ENCODE measurements around the gene PCDH1. TPM values are rescaled to one million over a fixed set of nuclear protein-coding genes. Genes with fewer than 3 reads are reported as not detected.

Gene PCDH1
- total and polyA plus RNA-seq, 2 of the 8 experiments (the other 6 are each of a cell fraction or from before 2014, with no cell fraction given), result 101 to 102 TPM

- 88% methylated on average over 2 of the region's 2 CpGs; no CpG with 5 or more reads in 1 of the 2 experiments for WGBS, 2 experiments (ENCODE audit: extremely low coverage in 1 of 2, insufficient coverage in 1 of 2, insufficient read length in 1 of 2, insufficient replicate concordance in 2 of 2, low coverage in 1 of 2, low lambda C conversion rate in 2 of 2, missing lambda C conversion rate in 1 of 2)
- H2BK20ac ChIP-seq (ENCODE audit: low read length), result no peak overlapping the region
Measured at GRCh38 chr5:141910271-141910673, 32.1 kb upstream of the PCDH1 start.

More at GRCh38 chr5:141910271-141910673, 32.1 kb upstream of the PCDH1 start:
- Histone ChIP-seq H3K27ac (ENCODE audit: low read depth, low read length) (no peak overlapping the region), H3K56ac (replicated peaks; ENCODE audit: insufficient read length, low read depth, low read length) (no peak overlapping the region), H3K18ac (ENCODE audit: extremely low read depth, low read length) (no peak overlapping the region), H3K4ac (replicated peaks; ENCODE audit: insufficient read length, low read depth, low read length) (no peak overlapping the region), H3K14ac (ENCODE audit: insufficient read length) (no peak overlapping the region), H3K4me1 (replicated peaks in 1 of 4; ENCODE audit: control insufficient read depth in 3 of 4, insufficient read depth in 4 of 4, low read length in 3 of 4) (peaks cover 3 to 7% (median 5%) of the 10 kb centered on the region in 4 experiments; a peak in 6 of 7 replicates), H3K23ac (ENCODE audit: insufficient read length) (no peak overlapping the region), H2AK5ac (ENCODE audit: low read depth, low read length) (no peak overlapping the region; the same call in 1 of the 2 replicates), H2BK12ac (ENCODE audit: low read depth, low read length) (no peak overlapping the region), H4K20me1 (replicated peaks in 1 of 2; ENCODE audit: control insufficient read depth in 1 of 2, insufficient read depth in 2 of 2, low read length in 2 of 2) (no peaks in the 10 kb centered on the region), H3K79me1 (ENCODE audit: low read depth, low read length) (no peaks in the 10 kb centered on the region), H3K4me2 (ENCODE audit: insufficient read depth in 1 of 2, low read depth in 2 of 2, low read length in 2 of 2) (no peak overlapping the region), H3K9me3 (ENCODE audit: insufficient read depth in 2 of 2, low read depth in 1 of 2, low read length in 1 of 2) (no peaks in the 10 kb centered on the region), H3K23me2 (ENCODE audit: low read depth, low read length) (peaks cover 3% of the 10 kb centered on the region; the same call in 1 of the 2 replicates), H3K36me3 (ENCODE audit: control insufficient read depth in 2 of 4, insufficient read depth in 4 of 4, low read length in 3 of 4) (no peaks in the 10 kb centered on the region), H2BK120ac (replicated peaks; ENCODE audit: low read depth, low read length) (no peak overlapping the region), H4K8ac (ENCODE audit: extremely low read depth, insufficient read depth, low read length) (no peak overlapping the region), H4K5ac (ENCODE audit: insufficient read length, low read depth, low read length) (no peak overlapping the region), H3K9ac (replicated peaks in 1 of 4; ENCODE audit: extremely low read depth in 1 of 4, low read depth in 3 of 4, low read length in 3 of 4) (no peak overlapping the region), H2BK5ac (ENCODE audit: low read depth, low read length) (no peak overlapping the region), H3K79me2 (ENCODE audit: control insufficient read depth in 1 of 2, insufficient read depth in 2 of 2, low read length in 2 of 2) (no peaks in the 10 kb centered on the region), H2BK15ac (ENCODE audit: low read length) (no peak overlapping the region), H2AFZ (ENCODE audit: low read length) (no peak overlapping the region), H3K27me3 (replicated peaks in 1 of 4; ENCODE audit: control insufficient read depth in 3 of 4, extremely low read depth in 1 of 4, insufficient read depth in 3 of 4, low read length in 3 of 4) (peaks cover 3 to 17% (median 7%) of the 10 kb centered on the region in 4 experiments), H3K4me3 (ENCODE audit: extremely low read depth in 1 of 4, insufficient read depth in 2 of 4, low read depth in 3 of 4, low read length in 4 of 4) (no peak overlapping the region), H4K91ac (replicated peaks; ENCODE audit: insufficient read length, low read length) (no peak overlapping the region)
- ChIA-PET POLR2A (ENCODE audit: partially characterized antibody) (interaction anchor here (0.9 to 1.9 kb wide), 2 partner anchors 10 to 27 kb away, joined by 3 to 4 read pairs; no protein-coding TSS in a partner anchor), CTCF (ENCODE audit: partially characterized antibody) (interaction anchor here (0.7 to 2.0 kb wide), 2 partner anchors 21 to 154 kb away, joined by 5 to 6 read pairs; no protein-coding TSS in a partner anchor)
- no peak for DNase-seq (ENCODE audit: low read depth in 1 of 2, low spot score in 2 of 2)
- TF ChIP-seq HDAC2 (IDR thresholded peaks at IDR 0.05; ENCODE audit: borderline replicate concordance in 1 of 2, low read depth in 2 of 2, low read length in 2 of 2), result no peak
- TF ChIP-seq BCL11A (IDR thresholded peaks at IDR 0.05; ENCODE audit: low read depth in 2 of 2, low read length in 2 of 2), result no peak
- TF ChIP-seq, protein P1, sequence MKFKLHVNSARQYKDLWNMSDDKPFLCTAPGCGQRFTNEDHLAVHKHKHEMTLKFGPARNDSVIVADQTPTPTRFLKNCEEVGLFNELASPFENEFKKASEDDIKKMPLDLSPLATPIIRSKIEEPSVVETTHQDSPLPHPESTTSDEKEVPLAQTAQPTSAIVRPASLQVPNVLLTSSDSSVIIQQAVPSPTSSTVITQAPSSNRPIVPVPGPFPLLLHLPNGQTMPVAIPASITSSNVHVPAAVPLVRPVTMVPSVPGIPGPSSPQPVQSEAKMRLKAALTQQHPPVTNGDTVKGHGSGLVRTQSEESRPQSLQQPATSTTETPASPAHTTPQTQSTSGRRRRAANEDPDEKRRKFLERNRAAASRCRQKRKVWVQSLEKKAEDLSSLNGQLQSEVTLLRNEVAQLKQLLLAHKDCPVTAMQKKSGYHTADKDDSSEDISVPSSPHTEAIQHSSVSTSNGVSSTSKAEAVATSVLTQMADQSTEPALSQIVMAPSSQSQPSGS (IDR thresholded peaks at IDR 0.05; ENCODE audit: low read length), result no peak
- no peak for TF ChIP-seq RAD21 (IDR thresholded peaks at IDR 0.05 in 1 of 2, conservative IDR thresholded peaks at IDR 0.05 in 1 of 2; ENCODE audit: low read depth in 2 of 2, low read length in 2 of 2)
- TF ChIP-seq SRF (IDR thresholded peaks at IDR 0.05; ENCODE audit: low read depth, low read length), result no peak
- no peak for TF ChIP-seq SIX5 (IDR thresholded peaks at IDR 0.05; ENCODE audit: low read depth, low read length)
- TF ChIP-seq MAX (IDR thresholded peaks at IDR 0.05), result no peak
- FAIRE-seq, result no peak

All from H1 (cell line).